ENCODE measurements around the gene KCNJ11.

The KCNJ11 gene

DNA sequence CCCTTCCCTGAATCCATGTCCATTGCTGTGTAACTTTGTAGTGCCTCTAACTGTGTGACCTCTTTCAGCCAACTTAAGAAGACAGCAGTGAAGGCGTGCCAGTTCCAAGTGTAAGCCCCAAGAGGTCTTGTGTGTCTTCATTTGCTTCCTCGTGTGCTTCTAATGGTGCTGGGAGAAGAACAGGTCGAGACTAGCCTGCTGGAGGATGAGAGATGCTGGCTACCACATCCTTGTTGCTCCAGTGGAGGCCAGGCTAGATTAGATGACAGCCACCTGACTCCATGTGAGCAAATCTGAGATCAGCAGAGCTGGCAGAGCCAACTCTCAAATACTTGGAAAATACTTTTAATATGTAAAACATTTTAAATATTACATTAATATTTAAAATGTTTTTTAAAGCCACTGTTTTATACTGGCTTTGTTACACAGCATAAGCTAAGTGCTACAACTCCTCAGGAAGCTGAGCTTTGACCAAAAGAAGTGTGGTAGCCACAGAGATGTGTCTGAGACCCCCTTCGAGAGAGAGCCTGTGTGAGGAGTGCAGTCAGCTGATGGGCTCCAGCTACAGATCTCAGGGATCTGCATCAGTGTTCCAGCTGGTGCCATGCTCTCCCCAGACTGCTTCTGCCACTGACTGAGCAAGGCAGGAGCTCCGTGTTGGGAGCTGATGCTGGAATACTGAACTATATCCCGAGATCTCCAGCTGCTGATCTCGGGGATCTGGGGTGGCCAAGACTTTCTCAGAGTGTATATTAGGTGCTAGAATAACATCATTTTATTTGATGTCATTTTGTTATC, 8.9 kb downstream of the KCNJ11 start:
- peaks cover 0 to 4% (median 0%) of the 10 kb centered on the region in 4 donors for H3K4me1 ChIP-seq
- no peaks in the 10 kb centered on the region for H3K27me3 ChIP-seq
- TF ChIP-seq, protein P1, sequence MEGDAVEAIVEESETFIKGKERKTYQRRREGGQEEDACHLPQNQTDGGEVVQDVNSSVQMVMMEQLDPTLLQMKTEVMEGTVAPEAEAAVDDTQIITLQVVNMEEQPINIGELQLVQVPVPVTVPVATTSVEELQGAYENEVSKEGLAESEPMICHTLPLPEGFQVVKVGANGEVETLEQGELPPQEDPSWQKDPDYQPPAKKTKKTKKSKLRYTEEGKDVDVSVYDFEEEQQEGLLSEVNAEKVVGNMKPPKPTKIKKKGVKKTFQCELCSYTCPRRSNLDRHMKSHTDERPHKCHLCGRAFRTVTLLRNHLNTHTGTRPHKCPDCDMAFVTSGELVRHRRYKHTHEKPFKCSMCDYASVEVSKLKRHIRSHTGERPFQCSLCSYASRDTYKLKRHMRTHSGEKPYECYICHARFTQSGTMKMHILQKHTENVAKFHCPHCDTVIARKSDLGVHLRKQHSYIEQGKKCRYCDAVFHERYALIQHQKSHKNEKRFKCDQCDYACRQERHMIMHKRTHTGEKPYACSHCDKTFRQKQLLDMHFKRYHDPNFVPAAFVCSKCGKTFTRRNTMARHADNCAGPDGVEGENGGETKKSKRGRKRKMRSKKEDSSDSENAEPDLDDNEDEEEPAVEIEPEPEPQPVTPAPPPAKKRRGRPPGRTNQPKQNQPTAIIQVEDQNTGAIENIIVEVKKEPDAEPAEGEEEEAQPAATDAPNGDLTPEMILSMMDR (IDR thresholded peaks at IDR 0.05) = no peak
- no peaks in the 10 kb centered on the region for H3K9me3 ChIP-seq
- no peak overlapping the region for H3K27ac ChIP-seq
- no peak for DNase-seq
- intact Hi-C loops (cut with DNase I; ENCODE audit: low total_unique reads) = no loop called here
- H3K36me3 ChIP-seq = peaks cover 10 to 16% (median 13%) of the 10 kb centered on the region in 3 donors
- no peak overlapping the region for H3K4me3 ChIP-seq

DNA sequence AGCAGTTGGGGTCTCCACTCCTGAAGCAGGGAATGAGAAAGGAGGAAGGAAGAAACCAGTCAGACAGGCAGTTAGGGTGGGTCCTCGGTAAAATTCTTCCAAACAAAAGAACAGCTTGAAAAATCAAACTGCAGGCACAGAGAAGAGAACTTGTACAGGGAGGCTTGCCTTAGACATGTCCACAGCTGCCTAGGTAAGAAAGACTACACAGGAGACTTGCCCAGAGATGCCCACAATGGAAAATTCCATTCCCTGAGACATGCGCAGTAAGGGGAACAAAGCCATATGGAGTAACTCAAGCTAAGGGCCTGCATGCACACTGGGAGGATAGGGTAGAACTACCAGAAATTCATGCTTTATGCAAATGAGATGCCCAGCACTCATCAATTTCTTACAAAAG, 9.8 kb downstream of the KCNJ11 start:
- Histone ChIP-seq H3K27ac (no peak overlapping the region), H3K9me3 (peaks cover 0 to 3% (median 0%) of the 10 kb centered on the region in 3 donors), H3K4me1 (no peaks in the 10 kb centered on the region), H3K4me3 (no peak overlapping the region), H3K27me3 (no peaks in the 10 kb centered on the region), H3K36me3 (peaks cover 14 to 25% (median 15%) of the 10 kb centered on the region in 3 donors)
- no peak for DNase-seq
- intact Hi-C loops (cut with DNase I; ENCODE audit: low total_unique reads) = no loop called here
- TF ChIP-seq, protein P1 (IDR thresholded peaks at IDR 0.05) = no peak

DNA sequence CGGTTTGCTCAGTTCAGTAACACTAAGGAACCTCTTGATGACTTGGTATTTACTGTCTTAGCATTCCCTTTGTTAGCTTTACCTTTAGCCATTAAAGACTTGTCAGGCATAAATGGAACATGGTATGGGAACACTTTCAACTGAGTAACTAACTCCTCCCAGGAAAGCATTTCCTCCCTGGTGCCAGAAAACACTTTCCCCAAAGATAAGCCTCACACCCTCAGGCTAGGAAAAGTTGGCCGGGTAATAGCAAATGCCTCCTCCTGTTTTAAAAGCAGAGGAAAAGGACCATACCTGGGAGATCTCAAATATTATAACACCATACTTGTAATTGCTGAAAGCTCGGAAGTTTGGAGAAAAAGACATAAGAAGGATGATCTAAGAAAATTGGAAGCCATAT, 12.0 kb downstream of the KCNJ11 start:
- peaks cover 0 to 25% (median 17%) of the 10 kb centered on the region in 3 donors for H3K9me3 ChIP-seq
- TF ChIP-seq, protein P1 (IDR thresholded peaks at IDR 0.05) = no peak
- intact Hi-C loops (cut with DNase I; ENCODE audit: low total_unique reads) = no loop called here
- no peaks in the 10 kb centered on the region for H3K4me1 ChIP-seq
- DNase-seq = no peak
- no peak overlapping the region for H3K27ac ChIP-seq
- peaks cover 35 to 47% (median 37%) of the 10 kb centered on the region in 3 donors for H3K36me3 ChIP-seq
- no peak overlapping the region for H3K4me3 ChIP-seq
- H3K27me3 ChIP-seq = no peaks in the 10 kb centered on the region

DNA sequence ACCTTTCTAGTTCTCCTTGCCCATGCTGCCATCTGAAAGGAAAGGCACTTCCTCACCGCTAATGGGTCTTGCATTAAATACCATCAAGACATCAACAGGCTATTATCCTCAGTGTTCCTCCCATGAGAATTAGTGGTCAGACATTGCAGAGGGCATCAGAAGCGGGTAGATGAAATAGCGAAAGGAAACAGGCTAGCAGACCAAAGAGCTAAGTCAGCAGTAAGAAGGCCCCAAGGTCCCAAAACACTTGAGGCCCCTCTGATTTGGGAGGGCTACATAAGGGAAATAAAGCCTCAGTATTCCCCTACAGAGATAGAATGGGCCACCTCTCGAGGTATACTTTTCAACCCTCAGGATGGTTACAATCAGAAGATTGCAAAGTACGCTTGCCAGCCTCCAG, 12.9 kb downstream of the KCNJ11 start:
- intact Hi-C loops (cut with DNase I; ENCODE audit: low total_unique reads) = no loop called here
- Histone ChIP-seq H3K27me3 (no peaks in the 10 kb centered on the region), H3K4me3 (no peak overlapping the region), H3K27ac (no peak overlapping the region), H3K4me1 (no peaks in the 10 kb centered on the region), H3K36me3 (peaks cover 45 to 56% (median 46%) of the 10 kb centered on the region in 3 donors), H3K9me3 (peaks cover 0 to 34% (median 26%) of the 10 kb centered on the region in 3 donors)
- TF ChIP-seq, protein P1 (IDR thresholded peaks at IDR 0.05) = no peak
- no peak for DNase-seq

DNA sequence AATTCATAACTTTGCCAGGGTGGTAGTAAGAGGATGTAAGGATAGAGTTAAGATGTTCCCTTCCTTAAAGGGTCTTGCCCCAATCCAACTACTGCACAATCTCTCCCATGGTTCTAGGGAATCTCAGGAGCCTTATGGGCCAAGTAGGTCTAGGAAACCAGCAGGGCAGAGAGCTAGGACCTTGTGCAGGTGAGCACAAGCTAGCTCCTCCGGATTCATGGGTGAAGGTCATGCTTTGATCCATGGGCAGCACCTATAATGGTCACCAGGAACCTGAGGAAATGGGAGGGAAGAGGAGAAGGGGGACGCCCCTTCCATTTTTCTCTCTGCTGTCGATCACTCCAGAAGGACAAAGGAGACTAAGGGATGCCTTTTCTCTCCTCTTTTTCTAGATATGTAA, 16.8 kb downstream of the KCNJ11 start:
- H3K36me3 ChIP-seq = peaks cover 75 to 95% (median 79%) of the 10 kb centered on the region in 3 donors

More for the DNA sequence above, 16.8 kb downstream of the KCNJ11 start:
- Histone ChIP-seq H3K9me3 (peaks cover 0 to 53% (median 41%) of the 10 kb centered on the region in 3 donors), H3K4me3 (no peak overlapping the region), H3K4me1 (no peaks in the 10 kb centered on the region), H3K27me3 (no peaks in the 10 kb centered on the region), H3K27ac (no peak overlapping the region)
- no peak for DNase-seq
- TF ChIP-seq, protein P1 (IDR thresholded peaks at IDR 0.05) = no peak
- intact Hi-C loops (cut with DNase I; ENCODE audit: low total_unique reads) = no loop called here

Measured in tibial artery (tissue), 4 donors.